ENCODE measurements around the gene METRNL.
"Not testable (repeated sequence)": the region's sequence is repeated elsewhere in the genome, so short reads cannot be mapped to it uniquely, and the experiment has no call there.

METRNL gene

DNA sequence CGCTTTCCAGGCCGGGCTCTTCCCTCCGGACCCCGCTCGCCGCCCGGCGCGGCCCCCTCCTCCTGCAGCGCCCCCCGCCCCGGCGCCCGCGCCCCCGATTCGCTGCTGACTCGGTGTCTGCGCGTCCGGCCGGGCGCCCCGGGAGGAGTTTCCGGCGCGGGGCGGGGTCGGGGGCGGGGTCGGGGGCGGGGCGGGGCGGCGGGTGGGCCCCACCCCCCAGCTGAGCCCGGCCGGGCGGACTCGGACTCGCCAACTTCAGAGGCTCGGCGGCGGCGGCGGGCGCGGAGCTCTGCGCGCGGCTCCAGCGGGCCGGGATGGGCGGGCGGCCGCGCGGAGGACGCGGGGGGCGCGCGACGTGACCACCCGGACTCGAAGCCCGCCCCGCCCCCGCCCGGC lies at the start of gene METRNL:
TSS of gene METRNL (plus strand) at position 258 of the 396 bp plus-strand sequence. CDS start 207 bp downstream, outside the sequence.
- DNase-seq, result no peak

GRCh38 chr17:83030432-83030831 lies 49.0 kb upstream of the METRNL start:
- DNase-seq, result no peak

- DNase-seq, result no peak
These were observed 48.0 kb upstream of the METRNL start for GRCh38 chr17:83031321-83031945.

DNA sequence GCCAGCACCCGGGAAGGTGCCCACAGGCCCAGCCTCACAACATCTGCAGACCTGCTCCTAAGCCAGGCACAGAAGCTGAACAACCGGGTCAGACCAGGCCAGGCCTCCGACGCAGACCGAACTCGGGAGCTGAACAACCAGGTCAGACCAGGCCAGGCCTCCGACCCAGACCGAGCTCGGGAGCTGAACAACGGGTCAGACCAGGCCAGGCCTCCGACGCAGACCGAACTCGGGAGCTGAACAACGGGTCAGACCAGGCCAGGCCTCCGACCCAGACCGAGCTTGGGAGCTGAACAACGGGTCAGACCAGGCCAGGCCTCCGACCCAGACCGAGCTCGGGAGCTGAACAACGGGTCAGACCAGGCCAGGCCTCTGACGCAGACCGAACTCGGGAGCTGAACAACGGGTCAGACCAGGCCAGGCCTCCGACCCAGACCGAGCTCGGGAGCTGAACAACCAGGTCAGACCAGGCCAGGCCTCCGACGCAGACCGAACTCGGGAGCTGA lies 47.4 kb upstream of the METRNL start:
- not testable (repeated sequence) for DNase-seq

GRCh38 chr17:83032781-83033180 lies 46.6 kb upstream of the METRNL start:
- no peak for DNase-seq

- DNase-seq, result no peak
These were observed 44.9 kb upstream of the METRNL start for GRCh38 chr17:83034525-83034924.

DNA sequence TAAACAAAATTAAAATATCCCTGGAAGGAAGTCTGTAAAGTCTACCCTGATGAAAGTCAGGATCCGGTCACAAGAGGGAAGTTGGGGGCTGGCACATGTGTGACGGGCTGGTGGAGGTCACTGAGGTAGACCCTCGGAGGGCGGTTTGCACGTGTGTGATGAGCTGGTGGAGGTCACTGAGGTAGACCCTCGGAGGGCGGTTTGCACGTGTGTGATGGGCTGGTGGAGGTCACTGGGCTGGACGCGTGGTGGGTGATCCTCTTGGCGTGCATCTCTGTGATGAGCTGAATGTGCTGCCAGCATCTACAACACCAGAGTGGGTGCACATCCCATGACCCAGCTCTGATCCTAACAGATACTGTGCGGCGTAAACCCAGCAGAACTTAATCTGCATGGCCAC lies 43.7 kb upstream of the METRNL start:
- DNase-seq, result no peak

GRCh38 chr17:83036193-83036592 lies 43.2 kb upstream of the METRNL start:
- no peak for DNase-seq

DNA sequence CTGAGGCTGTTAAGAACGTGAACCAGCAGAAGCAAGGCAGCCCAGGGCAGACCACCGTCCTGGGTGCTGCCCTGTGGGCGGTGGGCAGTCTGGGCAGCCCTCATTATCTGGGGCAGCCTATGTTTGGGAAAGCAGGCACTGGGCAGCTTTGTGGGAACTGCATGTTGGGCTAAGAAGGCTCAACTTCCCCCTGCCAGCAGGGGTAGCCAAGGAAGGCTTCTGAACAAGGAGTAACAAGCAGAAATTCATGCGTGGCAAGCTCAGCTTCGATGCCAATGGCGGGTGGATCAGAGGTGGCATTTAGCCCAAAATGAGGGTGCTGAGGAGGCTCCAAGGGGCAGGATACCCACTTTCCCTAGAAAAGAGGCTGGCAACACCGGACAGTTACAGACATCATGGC lies 42.7 kb upstream of the METRNL start:
- DNase-seq, result no peak

GRCh38 chr17:83037084-83037873 lies 42.1 kb upstream of the METRNL start:
- DNase-seq, result no peak

GRCh38 chr17:83037874-83038165 lies 41.6 kb upstream of the METRNL start:
- DNase-seq, result no peak

DNA sequence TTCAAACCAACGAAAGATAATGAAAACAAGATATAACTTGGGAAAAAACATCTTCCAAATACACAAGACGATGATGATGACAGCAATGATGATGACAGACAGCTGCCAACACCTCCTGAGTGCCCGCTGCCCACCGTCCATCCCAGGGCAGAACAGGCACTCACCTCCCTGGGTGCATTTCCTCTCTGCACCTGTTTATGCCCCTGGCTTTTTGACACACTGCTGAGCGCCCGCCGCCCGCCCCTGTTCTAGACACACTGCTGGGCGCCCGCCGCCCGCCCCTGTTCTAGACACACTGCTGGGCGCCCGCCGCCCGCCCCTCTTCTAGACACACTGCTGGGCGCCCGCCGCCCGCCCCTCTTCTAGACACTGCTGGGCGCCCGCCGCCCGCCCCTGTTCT lies 40.4 kb upstream of the METRNL start:
- DNase-seq, result not testable (repeated sequence)

GRCh38 chr17:83041305-83041704 lies 38.1 kb upstream of the METRNL start:
- DNase-seq, result no peak

DNA sequence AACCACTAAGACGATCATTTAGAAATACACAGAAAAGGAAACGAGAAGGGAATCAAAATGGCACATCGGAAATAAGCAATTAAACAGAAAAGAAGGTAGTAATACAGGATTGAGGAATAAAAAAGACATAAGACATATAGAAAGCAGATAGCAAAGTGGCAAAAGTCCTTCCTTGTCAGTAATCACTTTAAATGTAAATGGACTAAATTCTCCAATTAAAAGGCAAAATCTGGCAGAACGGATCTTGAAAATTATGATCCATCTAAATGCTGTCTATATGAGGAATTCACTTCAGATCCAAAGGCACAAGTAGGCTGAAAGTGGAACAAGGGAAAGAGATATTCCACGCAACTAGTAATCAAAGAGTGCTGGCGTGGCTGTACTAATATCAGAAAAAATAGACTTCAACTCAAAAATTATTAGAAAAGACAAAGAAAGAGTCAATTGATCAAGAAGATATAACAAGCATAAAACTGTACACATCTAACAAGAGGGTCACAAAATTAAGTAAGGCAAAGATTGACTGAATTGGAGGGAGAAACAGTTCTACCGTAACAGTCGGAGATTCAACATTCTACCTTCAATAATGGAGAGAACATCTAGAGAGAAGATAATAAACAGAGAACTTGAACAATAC lies 36.8 kb upstream of the METRNL start:
- DNase-seq, result no peak

- DNase-seq, result not testable (repeated sequence)
These were observed 34.9 kb upstream of the METRNL start for GRCh38 chr17:83044479-83044878.

DNA sequence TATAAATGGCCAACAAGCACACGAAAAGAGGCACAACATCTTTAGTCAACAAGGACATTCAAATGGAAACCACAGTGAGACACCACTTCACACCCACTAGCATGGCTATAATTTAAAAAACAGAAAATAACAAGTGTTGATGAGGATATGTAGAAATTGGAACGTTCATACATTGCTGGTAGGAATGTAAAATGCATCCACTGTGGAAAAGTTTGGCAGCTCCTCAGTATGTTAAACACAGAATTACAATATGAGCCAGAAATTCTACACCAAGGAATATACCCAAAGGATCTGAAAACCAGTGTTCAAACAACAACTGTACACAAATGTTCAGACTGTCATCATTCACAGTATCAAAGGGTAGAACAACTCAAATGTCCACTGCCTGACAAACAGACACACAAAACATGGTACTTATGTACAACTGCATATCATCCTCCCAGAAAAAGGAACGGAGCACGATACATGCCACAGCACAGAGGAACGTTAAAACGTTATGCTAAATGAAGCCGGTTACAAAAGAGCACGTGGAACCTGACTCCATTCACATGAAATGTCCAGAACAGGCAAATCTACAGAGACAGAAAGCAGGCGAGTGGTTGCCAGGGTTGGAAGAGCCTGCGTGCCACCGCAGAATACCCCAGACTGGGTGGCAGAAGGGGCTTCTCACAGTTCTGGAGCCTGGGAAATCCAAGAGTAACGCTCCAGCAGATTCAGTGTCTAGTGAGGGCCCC lies 32.8 kb upstream of the METRNL start:
- no peak for DNase-seq

DNA sequence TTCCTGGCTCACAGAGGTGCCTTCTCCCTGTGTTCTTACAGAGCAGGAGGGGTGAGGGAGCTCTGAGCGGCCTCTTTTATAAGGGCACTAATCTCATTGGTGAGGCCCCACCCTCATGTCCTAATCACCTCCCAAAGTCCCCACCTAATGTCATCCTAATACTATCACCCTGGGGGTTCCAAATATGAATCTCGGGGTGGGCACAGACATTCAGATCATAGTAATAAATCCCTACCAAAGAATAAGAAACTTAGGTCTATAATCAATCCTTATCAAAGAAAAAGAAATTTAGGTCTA lies 32.3 kb upstream of the METRNL start:
- no peak for DNase-seq

- DNase-seq, result not testable (repeated sequence)
These were observed 31.5 kb upstream of the METRNL start for GRCh38 chr17:83047818-83048475.

GRCh38 chr17:83050651-83051395 lies 28.6 kb upstream of the METRNL start:
- no peak for DNase-seq

GRCh38 chr17:83051396-83052240 lies 27.8 kb upstream of the METRNL start:
- peak; percentile 97 for DNase-seq

DNA sequence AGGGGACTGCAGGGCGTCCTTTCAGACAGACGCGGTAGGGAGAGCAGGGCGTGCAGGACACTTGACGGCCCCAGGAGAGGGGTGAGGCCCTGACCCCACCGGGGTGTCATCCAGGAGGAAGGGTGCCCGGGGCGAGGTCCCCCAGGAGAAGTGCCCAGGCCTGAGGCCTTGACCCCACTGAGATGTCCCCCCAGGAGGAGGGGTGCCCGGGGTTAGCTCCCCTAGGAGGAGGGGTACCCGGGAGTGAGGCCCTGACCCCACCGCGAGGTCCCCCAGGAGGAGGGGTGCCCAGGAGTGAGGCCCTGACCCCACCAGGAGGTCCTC lies 27.2 kb upstream of the METRNL start:
- no peak for DNase-seq

Data from retina (tissue), 1 donor.